DND-41 (cell line): ENCODE results near the gene THSD4.

Experiments used
- CTCF ChIP-seq: IDR thresholded peaks from 2 replicates; pipeline ENCODE4 v1.5.1; 2012; ENCODE audit warnings: borderline replicate concordance, low read length, moderate library complexity, mild to moderate bottlenecking; ENCODE audit not compliant: poor library complexity, severe bottlenecking; ENCODE audit errors: extremely low read depth
- EZH2 ChIP-seq: IDR thresholded peaks from 3 replicates; pipeline ENCODE4 v1.6.1; 2012; ENCODE audit warnings: borderline replicate concordance, low read depth, mild to moderate bottlenecking, moderate library complexity, low read length, inconsistent platforms; ENCODE audit not compliant: severe bottlenecking

GRCh38 chr15:71189718-71190117, 74.4 kb downstream of the THSD4 start:
- TF ChIP-seq CTCF (no peak), EZH2 (no peak)
